Cortex of kidney (tissue), 1 donor: ENCODE data around the gene LARP6.
"Not testable (repeated sequence)": the region's sequence is repeated elsewhere in the genome, so short reads cannot be mapped to it uniquely, and the experiment has no call there.

Experiments used
- DNase-seq: peaks from one replicate; lab custom pipeline; 2025; lab: John Stamatoyannopoulos, UW

Gene LARP6

DNA sequence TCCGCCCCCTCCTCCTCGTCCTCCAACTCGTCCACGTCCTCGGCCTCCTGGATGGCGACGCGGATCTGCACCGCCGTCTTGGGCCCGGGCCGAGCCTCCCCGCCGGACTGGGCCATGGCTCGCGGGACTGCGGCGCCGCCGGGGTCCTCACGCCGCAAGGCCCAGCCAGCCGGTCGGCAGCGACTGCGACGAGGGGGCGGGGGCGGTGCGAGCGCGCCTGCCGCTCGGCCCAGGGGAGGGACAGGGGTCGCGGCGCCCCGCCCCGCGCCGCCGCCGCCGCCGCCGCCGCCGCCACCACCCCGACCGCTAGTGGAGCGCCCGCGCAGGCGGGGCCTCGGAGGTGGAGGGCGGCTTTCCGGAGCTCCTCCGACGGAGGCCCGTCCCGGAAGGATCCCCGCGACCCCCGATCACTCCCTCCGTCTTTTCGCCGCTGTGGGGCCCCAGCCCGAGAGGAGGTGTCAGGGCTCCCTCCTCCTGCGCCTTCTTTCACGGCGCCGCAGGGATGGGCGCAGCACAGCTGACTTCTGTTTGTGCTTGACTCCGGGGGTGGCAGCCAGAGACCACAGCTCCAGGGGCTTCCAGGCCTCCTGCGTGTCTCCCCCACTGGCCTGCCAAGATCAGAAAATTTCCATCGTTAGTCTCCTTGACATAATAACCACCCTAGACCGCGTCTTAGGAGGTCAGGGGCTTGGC lies at the start of gene LARP6:
LARP6 (minus strand) TSS at position 185 of the 693 bp plus-strand sequence; CDS start at position 116, 69 bp downstream.
- no peak for DNase-seq

GRCh38 chr15:70902107-70902506 lies 48.1 kb upstream of the LARP6 start:
- DNase-seq: no peak

- no peak for DNase-seq
These were observed 39.1 kb upstream of the LARP6 start for GRCh38 chr15:70892912-70893560.

DNA sequence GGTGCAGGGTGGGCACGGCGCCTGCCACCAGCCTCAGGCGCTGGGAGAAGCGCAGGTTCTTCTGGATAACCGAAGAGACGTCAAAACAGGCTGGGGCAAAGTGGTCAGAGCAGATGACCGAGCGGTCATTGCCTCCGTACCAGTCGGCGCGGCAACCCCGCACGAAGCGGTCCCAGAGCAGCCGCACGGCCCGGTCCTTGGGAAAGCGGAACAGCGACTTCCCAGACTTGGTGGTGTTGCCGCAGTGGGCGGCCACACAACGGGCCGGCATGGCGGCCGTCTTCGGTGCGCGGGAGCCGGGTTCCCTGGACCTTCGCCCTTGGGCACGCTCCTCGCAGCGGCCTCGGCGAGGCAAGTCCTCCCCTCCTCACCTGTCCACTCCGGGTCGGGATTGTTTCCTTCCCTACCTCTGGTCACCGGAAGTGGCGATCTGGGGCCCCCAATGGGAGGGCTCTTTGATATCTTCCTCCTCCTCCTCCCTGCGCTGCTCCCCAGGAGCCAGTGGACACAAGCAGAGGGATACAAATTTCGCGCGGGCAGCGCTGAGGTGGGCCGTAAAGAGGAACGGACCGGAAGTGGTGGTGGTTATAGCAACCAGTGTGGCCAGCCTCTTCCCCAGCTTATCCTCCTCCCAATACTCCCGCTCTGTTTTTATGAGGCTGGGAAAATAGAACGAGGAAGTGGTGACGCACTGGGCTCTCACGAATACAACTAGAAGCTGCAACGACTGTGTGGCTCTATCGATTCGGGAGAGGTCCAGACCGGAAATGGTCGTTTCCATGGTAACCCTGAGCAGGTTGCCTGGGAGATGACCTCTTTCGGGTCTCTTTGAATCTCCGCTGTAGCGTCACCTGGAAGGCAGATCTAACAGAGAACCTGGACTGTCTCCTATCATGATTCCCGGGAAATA lies 38.3 kb upstream of the LARP6 start, which contains the start of the genes LRRC49 and THAP10:
LRRC49 (plus strand) TSS at position 825 of the 910 bp plus-strand sequence; CDS start at position 894, 69 bp downstream.
THAP10 (minus strand) TSS at position 432 of the 910 bp plus-strand sequence; CDS start at position 271, 161 bp downstream.
- no peak for DNase-seq

GRCh38 chr15:70882361-70882760 lies 28.4 kb upstream of the LARP6 start:
- DNase-seq: no peak

DNA sequence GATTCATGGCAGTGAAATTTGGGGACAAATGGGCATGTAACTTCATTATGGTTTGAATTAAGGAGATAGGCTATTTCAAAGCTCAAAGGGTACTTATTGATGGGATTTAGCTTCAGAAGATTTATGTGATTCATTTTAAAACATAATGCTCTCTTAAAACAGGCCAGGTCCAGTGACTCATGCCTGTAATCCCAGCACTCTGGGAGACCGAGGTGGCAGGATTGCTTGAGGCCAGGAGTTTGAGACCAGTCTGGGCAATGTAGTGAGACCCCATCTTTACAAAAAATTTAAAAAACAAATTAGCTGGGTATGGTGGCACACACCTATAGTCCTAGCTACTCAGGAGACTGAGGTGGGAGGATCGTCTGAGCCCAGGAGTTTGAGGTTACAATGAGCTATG lies 26.8 kb upstream of the LARP6 start:
- DNase-seq: no peak

- no peak for DNase-seq
These were observed 25.4 kb upstream of the LARP6 start for GRCh38 chr15:70879401-70879800.

GRCh38 chr15:70876683-70877082 lies 22.7 kb upstream of the LARP6 start:
- DNase-seq: no peak

DNA sequence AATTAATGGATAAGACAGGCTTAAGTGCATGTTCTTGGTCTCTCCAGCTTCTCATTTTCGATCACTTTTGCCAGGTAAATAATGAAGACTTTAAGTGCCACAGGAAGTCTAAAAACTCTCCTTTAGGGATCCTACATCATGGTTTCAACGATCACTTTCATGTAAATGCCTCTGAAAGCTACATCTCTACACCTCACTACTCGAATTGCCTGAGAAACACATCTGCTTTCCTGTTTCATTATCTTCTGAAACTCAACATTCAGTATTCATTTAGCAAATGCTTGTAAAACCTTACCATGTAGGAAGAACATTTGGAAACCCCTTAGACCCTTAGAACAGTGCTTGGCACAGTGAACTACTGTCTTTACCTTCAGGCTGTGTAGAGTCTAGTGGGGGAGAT lies 22.1 kb upstream of the LARP6 start:
- DNase-seq: no peak

GRCh38 chr15:70875001-70875782 lies 21.2 kb upstream of the LARP6 start:
- no peak for DNase-seq

GRCh38 chr15:70873232-70874054 lies 19.5 kb upstream of the LARP6 start:
- no peak for DNase-seq

GRCh38 chr15:70871490-70871889 lies 17.5 kb upstream of the LARP6 start:
- DNase-seq: not testable (repeated sequence)

DNA sequence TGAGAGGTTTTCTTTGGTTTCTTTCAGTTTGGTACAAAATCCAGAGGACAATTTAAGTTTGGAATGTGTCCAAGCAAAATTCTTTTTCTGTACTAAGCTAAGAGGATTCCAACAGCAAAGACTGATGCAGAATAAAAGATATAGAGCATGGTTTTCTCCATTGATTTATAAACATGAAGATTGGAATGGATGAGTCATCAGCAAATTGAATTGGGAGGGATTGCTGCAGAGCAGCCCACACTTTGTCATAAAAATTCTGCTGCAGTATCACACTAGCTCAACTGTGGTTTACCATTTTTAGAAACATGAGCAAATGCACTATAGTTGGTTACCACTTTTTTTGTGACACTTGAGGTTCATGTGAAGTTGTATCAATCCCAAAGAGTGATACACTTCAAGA lies 16.1 kb upstream of the LARP6 start:
- DNase-seq: no peak

DNA sequence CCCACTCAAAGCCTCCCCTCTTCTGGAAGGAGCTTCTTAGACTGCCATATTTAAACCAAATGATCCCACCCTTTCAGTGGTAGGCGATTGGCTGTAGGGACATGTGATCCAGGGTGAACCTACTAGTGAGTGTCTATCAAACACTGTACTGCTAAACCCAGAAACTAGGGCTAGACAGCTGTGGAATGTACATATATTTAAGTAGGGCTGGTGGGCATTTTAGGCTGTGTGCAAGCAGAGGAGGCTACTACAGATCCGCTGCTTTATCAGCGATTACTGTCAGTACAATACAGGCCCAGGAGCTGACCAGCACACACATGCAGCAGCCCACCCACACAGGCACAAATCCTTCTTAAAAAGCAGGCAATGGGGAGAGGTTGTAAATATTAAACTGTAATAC lies 15.4 kb upstream of the LARP6 start:
- DNase-seq: no peak

GRCh38 chr15:70867911-70868467 lies 14.0 kb upstream of the LARP6 start:
- no peak for DNase-seq

- no peak for DNase-seq
These were observed 13.2 kb upstream of the LARP6 start for GRCh38 chr15:70866982-70867641.

DNA sequence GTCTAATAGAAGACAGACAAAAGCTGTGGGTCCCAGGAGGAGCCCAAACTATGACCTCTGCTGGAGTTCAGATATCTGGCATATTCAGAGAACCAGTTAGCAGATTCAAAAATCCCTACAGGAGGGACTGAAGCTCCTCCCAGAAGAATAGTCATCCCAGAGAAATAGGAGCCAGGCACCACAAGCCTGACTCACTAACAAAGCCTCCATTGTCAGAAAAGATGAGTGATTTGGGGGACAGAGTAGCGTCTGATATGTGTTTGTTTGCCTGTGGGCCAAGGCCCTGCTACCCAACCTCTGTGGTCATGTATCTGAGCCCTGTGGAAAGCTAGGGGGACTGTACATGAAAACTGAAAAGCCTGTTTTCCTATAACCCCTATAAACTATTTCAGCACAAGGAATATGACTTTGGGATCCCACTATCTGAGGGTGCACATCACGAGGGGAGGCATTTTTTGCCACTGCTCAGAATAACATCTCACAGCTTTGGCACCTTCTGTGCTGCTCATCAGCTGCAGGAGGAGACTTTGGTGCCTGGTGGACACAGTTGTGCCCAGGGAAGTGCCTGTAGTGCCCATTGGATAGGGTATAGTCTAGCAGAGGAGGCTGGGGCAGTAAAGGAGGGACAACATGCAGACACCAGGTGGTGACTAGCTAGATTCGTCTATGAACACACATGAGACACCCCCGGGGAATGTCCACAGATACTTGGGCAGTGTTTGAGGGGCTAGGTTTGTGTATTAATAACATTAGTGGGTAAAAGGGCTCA lies 9.7 kb upstream of the LARP6 start:
- DNase-seq: no peak

DNA sequence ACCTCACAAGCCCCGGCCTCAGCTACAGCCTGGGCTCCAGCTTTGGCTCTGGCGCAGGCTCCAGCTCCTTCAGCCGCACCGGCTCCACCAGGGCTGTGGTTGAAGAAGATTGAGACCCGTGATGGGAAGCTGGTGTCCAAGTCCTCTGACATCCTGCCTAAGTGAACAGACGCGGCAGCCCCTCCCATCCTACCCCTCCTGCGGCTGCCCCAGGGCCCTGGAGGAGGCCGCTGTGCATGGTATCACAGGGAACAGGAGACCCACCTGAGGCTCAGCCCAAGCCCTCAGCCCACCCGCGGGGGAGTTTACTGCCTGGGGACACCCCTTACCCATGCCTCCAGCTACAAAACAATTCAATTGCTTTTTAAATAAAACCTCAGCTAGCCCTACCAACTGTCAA lies 6.0 kb upstream of the LARP6 start:
- DNase-seq: no peak

DNA sequence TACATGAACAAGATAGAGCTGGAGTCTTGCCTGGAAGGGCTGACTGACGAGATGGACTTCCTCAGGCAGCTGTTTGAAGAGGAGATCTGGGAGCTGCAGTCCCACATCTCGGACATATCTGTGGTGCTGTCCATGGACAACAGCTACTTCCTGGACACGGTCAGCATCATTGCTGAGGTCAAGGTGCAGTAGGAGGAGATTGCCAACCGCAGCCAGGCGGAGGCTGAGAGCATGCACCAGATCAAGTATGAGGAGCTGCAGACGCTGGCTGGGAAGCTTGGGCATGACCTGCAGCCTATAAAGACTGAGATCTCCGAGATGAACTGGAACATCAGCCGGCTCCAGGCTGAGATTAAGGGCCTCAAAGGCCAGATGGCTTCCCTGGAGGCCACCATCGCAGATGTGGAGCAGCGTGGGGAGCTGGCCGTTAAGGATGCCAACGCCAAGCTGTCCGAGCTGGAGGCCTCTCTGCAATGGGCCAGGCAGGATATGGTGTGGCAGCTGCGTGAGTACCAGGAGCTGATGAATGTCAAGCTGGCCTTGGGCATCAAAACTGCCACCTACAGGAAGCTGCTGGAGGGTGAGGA lies 5.5 kb upstream of the LARP6 start:
- DNase-seq: no peak
